Measurements from ENCODE around the gene GPT2.
"Not testable (repeated sequence)": the region's sequence is repeated elsewhere in the genome, so short reads cannot be mapped to it uniquely, and the experiment has no call there.

Gene GPT2

GRCh38 chr16:46929378-46930332, 45.5 kb downstream of the GPT2 start:
- DNase-seq (ENCODE audit: extremely low spot score) = peak; percentile 89
- peak; percentile 91 for TF ChIP-seq CTCF (IDR thresholded peaks at IDR 0.05; ENCODE audit: control extremely low read depth, extremely low read depth, low read depth, missing control alignments)
- ChIA-PET POLR2A (interaction anchor here (0.6 to 1.1 kb wide), 2 partner anchors 27 to 50 kb away, joined by 3 read pairs; no protein-coding TSS in a partner anchor), CTCF (interaction anchor here (0.6 to 6.1 kb wide), 47 partner anchors 10 to 1235 kb away, joined by 3 to 78 read pairs (median 4); partner anchors contain the start of genes DNAJA2, GPT2 and NETO2)

DNA sequence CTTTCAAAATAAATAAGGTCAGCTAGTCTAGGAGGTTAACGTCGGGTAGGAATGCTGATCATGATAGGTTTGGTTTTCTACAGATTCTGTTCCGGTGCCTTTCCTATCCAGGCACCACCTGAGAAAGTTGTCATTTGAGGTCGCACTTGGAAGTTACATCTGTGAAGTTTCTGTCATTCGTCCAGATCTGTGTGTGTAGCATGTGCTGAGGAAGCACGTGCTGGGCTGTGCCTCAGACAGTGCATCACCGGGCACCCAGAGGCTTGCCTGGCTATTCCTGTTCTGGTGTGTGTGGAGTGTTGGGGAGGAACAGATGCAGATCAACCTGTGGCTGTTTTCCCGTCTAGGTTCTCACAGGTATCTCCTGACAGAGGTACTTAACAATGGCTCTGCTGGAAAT, 46.7 kb downstream of the GPT2 start:
- ChIA-PET CTCF (interaction anchor here (0.9 to 6.1 kb wide), 17 partner anchors 8 to 375 kb away, joined by 3 to 78 read pairs (median 6); partner anchors contain the start of genes DNAJA2 and NETO2), POLR2A (interaction anchor here (0.6 to 1.1 kb wide), 2 partner anchors 51 to 166 kb away, joined by 3 to 4 read pairs; no protein-coding TSS in a partner anchor)
- no peak for DNase-seq (ENCODE audit: extremely low spot score)
- no peak for TF ChIP-seq CTCF (IDR thresholded peaks at IDR 0.05; ENCODE audit: control extremely low read depth, extremely low read depth, low read depth, missing control alignments)

DNA sequence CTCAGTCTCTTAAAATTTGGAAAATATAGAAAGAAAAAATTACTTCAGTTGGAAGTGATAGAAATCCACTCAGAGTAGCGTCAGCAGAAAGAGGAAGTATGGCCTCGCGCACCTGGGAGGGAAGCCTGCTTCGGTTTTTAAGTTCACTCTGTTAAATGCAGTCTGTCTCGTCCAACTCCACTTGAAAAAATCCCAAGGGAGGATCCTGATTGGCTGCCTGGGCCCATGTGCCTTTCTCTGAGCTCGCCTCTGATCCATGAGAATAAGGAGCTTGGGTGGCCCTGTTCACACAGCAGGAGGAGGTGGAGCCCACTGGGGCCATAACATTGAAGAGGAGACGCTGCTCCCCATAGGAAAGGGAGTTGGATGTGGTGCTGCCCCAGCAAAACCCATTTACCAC, 48.6 kb downstream of the GPT2 start:
- peak; percentile 53 for DNase-seq (ENCODE audit: extremely low spot score)
- ChIA-PET POLR2A (no interaction called here), CTCF (interaction anchor here (1.2 to 4.2 kb wide), 3 partner anchors 14 to 79 kb away, joined by 3 to 19 read pairs (median 11); no protein-coding TSS in a partner anchor)

GRCh38 chr16:46937536-46937935, 53.4 kb downstream of the GPT2 start:
- POLR2A ChIA-PET = no interaction called here
- no peak for TF ChIP-seq CTCF (IDR thresholded peaks at IDR 0.05; ENCODE audit: control extremely low read depth, extremely low read depth, low read depth, missing control alignments)
- CTCF ChIA-PET = no interaction called here
- no peak for DNase-seq (ENCODE audit: extremely low spot score)

More for the DNA sequence above, 48.6 kb downstream of the GPT2 start:
- no peak for TF ChIP-seq CTCF (IDR thresholded peaks at IDR 0.05; ENCODE audit: control extremely low read depth, extremely low read depth, low read depth, missing control alignments)

DNA sequence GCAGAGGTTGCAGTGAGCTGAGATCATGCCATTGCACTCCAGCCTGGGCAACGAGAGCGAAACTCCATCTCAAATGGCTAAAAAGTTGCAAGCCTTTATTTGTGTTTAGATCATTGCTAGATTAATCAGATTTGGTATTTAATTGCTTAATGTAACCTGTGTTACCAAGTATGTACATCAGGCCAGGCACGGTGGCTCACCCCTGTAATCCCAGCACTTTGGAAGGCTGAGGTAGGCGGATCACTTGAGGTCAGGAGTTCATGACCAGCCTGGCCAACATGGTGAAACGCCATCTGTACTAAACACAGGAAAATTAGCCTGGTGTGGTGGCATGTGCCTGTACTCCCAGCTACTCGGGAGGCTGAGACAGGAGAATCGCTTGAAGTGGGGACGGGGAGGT, 60.6 kb downstream of the GPT2 start:
- CTCF ChIA-PET = interaction anchor here (1.5 to 2.8 kb wide), 3 partner anchors 15 to 197 kb away, joined by 4 to 10 read pairs (median 7); no protein-coding TSS in a partner anchor
- POLR2A ChIA-PET; DNase-seq (ENCODE audit: extremely low spot score): not testable (repeated sequence)

GRCh38 chr16:46947900-46948547, 63.9 kb downstream of the GPT2 start:
- TF ChIP-seq CTCF (IDR thresholded peaks at IDR 0.05; ENCODE audit: control extremely low read depth, extremely low read depth, low read depth, missing control alignments) = peak; percentile 37
- ChIA-PET CTCF (interaction anchor here (0.7 to 2.8 kb wide), 31 partner anchors 8 to 1675 kb away, joined by 3 to 17 read pairs (median 4); partner anchors contain the start of genes DNAJA2 and NETO2), POLR2A (interaction anchor here (0.6 kb wide), 1 partner anchor 27 kb away, joined by 3 read pairs; no protein-coding TSS in a partner anchor)
- DNase-seq (ENCODE audit: extremely low spot score) = peak; percentile 64
